GM12878 (cell line): Measurements from ENCODE around the gene PPIG. TPM values are rescaled to one million over a fixed set of nuclear protein-coding genes. Genes with fewer than 3 reads are reported as not detected.

Experiments
- BHLHE40 ChIP-seq, 2 experiments: fragments of 450-650 bp in 1 of 2; IDR thresholded peaks; 2 replicates each; pipeline ENCODE4 v1.6.1; 2011 to 2017; ENCODE audit warnings: low read depth in 2 of 2, borderline replicate concordance in 1 of 2, improper control_type of control experiment in 1 of 2, low read length in 1 of 2, mild to moderate bottlenecking in 1 of 2
- CREB1 ChIP-seq: IDR thresholded peaks from 2 replicates; pipeline ENCODE4 v1.6.1; 2012; ENCODE audit warnings: low read depth, mild to moderate bottlenecking, inconsistent platforms
- EGR1 ChIP-seq, 2 experiments: IDR thresholded peaks; 1 replicate in 1 of 2; 2 replicates in 1 of 2; pipeline ENCODE4 v1.6.1; 2011 to 2012; ENCODE audit warnings: low read depth in 2 of 2, low read length in 2 of 2, borderline replicate concordance in 1 of 2, mild to moderate bottlenecking in 1 of 2, moderate library complexity in 1 of 2
- ESRRA ChIP-seq: IDR thresholded peaks from 2 replicates; pipeline ENCODE4 v1.6.1; 2012; ENCODE audit warnings: mild to moderate bottlenecking, low read length, improper control_type of control experiment
- IRF4 ChIP-seq: IDR thresholded peaks from 2 replicates; pipeline ENCODE4 v1.6.1; 2011; ENCODE audit warnings: low read depth, low read length
- MEF2B ChIP-seq: fragments of 450-650 bp; IDR thresholded peaks from 2 replicates; pipeline ENCODE4 v1.6.1; 2018; ENCODE audit warnings: mild to moderate bottlenecking, moderate library complexity; ENCODE audit not compliant: partially characterized antibody, poor library complexity, severe bottlenecking
- NR2C1 ChIP-seq: fragments of 450-650 bp; IDR thresholded peaks from 2 replicates; pipeline ENCODE4 v1.6.1; 2017; ENCODE audit warnings: antibody characterized with exemption, mild to moderate bottlenecking, moderate library complexity
- POLR2AphosphoS5 ChIP-seq: IDR thresholded peaks from 2 replicates; pipeline ENCODE4 v1.6.1; 2011; ENCODE audit warnings: mild to moderate bottlenecking, low read length, inconsistent platforms
- POU2F2 ChIP-seq: IDR thresholded peaks from 3 replicates; pipeline ENCODE4 v1.6.1; 2011; ENCODE audit warnings: low read depth, mild to moderate bottlenecking, low read length, borderline replicate concordance
- RBBP5 ChIP-seq: fragments of 200-600 bp; sonication (generic); conservative IDR thresholded peaks from 2 replicates; pipeline ENCODE4 v1.6.1; 2016
- RELB ChIP-seq: fragments of 450-650 bp; IDR thresholded peaks from 2 replicates; pipeline ENCODE4 v1.6.1; 2017; ENCODE audit warnings: low read depth, mild to moderate bottlenecking, moderate library complexity
- RUNX3 ChIP-seq: IDR thresholded peaks from 2 replicates; pipeline ENCODE4 v1.6.1; 2012; ENCODE audit warnings: low read length, inconsistent platforms
- SIX5 ChIP-seq: IDR thresholded peaks from 2 replicates; pipeline ENCODE4 v1.6.1; 2011; ENCODE audit warnings: mild to moderate bottlenecking, low read depth, low read length, moderate library complexity; ENCODE audit not compliant: severe bottlenecking
- TCF3 ChIP-seq: IDR thresholded peaks from 2 replicates; pipeline ENCODE4 v1.6.1; 2012; ENCODE audit warnings: low read depth, mild to moderate bottlenecking, low read length, borderline replicate concordance; ENCODE audit not compliant: insufficient read depth
- YY1 ChIP-seq: IDR thresholded peaks from 2 replicates; pipeline ENCODE4 v1.6.1; 2011; ENCODE audit warnings: low read depth, mild to moderate bottlenecking, low read length
- ZNF687 ChIP-seq: fragments of 450-650 bp; IDR thresholded peaks from 2 replicates; pipeline ENCODE4 v1.6.1; 2017; ENCODE audit warnings: mild to moderate bottlenecking, moderate library complexity
- polyA plus RNA-seq, 11 experiments: library from polyadenylated mRNA; depleted of rRNA in 4 of 11; unstranded in 6 of 11; stranded (reverse) in 5 of 11; fragments of >200 nt; fragmentation: Nextera tagmentation in 4 of 11; fragmentation: Illumina TruSeq in 1 of 11; extraction: Ambion mirVana in 4 of 11; extraction: Trizol in 1 of 11; gene quantifications; 1 replicate in 1 of 11; 2 replicates in 10 of 11; pipeline versions ENCODE4 v1.2.1 to v1.2.3, GENCODE V29; 2011 to 2016; ENCODE audit warnings: inconsistent platforms in 2 of 11, missing spikeins in 2 of 11, low read depth in 1 of 11
- total RNA-seq, 4 experiments: library from RNA; depleted of rRNA in 3 of 4; stranded (reverse); fragments of >200 nt in 3 of 4; fragmentation: Illumina TruSeq in 1 of 4; extraction: Trizol in 1 of 4; gene quantifications; 2 replicates each; pipeline versions ENCODE4 v1.2.1 to v1.2.3, GENCODE V29; 2013 to 2021
- TF ChIP-seq, protein P1 (sequence below): fragments of 450-650 bp; IDR thresholded peaks from 2 replicates; pipeline ENCODE4 v1.6.1; 2017; ENCODE audit warnings: borderline replicate concordance
- TF ChIP-seq, protein P2 (sequence below): fragments of 450-650 bp; IDR thresholded peaks from 2 replicates; pipeline ENCODE4 v1.6.1; 2017; ENCODE audit warnings: mild to moderate bottlenecking, moderate library complexity

Gene PPIG
- total and polyA plus RNA-seq, 10 of the 15 experiments (the other 5 are each of a cell fraction or from before 2014, with no cell fraction given): 22.3 to 147 (median 95.2) TPM

- TF ChIP-seq, protein P1, sequence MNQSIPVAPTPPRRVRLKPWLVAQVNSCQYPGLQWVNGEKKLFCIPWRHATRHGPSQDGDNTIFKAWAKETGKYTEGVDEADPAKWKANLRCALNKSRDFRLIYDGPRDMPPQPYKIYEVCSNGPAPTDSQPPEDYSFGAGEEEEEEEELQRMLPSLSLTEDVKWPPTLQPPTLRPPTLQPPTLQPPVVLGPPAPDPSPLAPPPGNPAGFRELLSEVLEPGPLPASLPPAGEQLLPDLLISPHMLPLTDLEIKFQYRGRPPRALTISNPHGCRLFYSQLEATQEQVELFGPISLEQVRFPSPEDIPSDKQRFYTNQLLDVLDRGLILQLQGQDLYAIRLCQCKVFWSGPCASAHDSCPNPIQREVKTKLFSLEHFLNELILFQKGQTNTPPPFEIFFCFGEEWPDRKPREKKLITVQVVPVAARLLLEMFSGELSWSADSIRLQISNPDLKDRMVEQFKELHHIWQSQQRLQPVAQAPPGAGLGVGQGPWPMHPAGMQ: no peak
- no peak for TF ChIP-seq ZNF687
- TF ChIP-seq BHLHE40 (IDR thresholded peaks at IDR 0.05; ENCODE audit: borderline replicate concordance in 1 of 2, low read depth in 2 of 2, low read length in 1 of 2): peak; percentile 54; a peak in 2 of 4 replicates
- TF ChIP-seq RUNX3: peak; percentile 82
- peak; percentile 59; the same call in 1 of the 2 replicates for TF ChIP-seq POLR2AphosphoS5
- peak; percentile 97 for TF ChIP-seq YY1
- TF ChIP-seq, protein P2, sequence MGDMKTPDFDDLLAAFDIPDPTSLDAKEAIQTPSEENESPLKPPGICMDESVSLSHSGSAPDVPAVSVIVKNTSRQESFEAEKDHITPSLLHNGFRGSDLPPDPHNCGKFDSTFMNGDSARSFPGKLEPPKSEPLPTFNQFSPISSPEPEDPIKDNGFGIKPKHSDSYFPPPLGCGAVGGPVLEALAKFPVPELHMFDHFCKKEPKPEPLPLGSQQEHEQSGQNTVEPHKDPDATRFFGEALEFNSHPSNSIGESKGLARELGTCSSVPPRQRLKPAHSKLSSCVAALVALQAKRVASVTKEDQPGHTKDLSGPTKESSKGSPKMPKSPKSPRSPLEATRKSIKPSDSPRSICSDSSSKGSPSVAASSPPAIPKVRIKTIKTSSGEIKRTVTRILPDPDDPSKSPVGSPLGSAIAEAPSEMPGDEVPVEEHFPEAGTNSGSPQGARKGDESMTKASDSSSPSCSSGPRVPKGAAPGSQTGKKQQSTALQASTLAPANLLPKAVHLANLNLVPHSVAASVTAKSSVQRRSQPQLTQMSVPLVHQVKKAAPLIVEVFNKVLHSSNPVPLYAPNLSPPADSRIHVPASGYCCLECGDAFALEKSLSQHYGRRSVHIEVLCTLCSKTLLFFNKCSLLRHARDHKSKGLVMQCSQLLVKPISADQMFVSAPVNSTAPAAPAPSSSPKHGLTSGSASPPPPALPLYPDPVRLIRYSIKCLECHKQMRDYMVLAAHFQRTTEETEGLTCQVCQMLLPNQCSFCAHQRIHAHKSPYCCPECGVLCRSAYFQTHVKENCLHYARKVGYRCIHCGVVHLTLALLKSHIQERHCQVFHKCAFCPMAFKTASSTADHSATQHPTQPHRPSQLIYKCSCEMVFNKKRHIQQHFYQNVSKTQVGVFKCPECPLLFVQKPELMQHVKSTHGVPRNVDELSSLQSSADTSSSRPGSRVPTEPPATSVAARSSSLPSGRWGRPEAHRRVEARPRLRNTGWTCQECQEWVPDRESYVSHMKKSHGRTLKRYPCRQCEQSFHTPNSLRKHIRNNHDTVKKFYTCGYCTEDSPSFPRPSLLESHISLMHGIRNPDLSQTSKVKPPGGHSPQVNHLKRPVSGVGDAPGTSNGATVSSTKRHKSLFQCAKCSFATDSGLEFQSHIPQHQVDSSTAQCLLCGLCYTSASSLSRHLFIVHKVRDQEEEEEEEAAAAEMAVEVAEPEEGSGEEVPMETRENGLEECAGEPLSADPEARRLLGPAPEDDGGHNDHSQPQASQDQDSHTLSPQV: no peak
- TF ChIP-seq POU2F2: peak; percentile 76; the same call in 2 of the 3 replicates
- TF ChIP-seq CREB1: peak; percentile 97
- 0 out of 2 replicates have a peak, but pooled peaks have one; percentile 35 for TF ChIP-seq IRF4
- peak; percentile 90 for TF ChIP-seq NR2C1
- TF ChIP-seq RBBP5: no peak
- TF ChIP-seq MEF2B: peak; percentile 39
- TF ChIP-seq TCF3: 0 out of 2 replicates have a peak, but pooled peaks have one; percentile 35
- peak; percentile 47 to 86; a peak in 2 of 3 replicates for TF ChIP-seq EGR1 (IDR thresholded peaks at IDR 0.05; ENCODE audit: borderline replicate concordance in 1 of 2, low read depth in 2 of 2, low read length in 2 of 2)
- peak; percentile 82 for TF ChIP-seq ESRRA
- TF ChIP-seq RELB: peak; percentile 74
- peak; percentile 100 for TF ChIP-seq SIX5
These were observed 10.8 kb upstream of the PPIG start, which contains the start of gene FASTKD1 (continued) for GRCh38 chr2:169573160-169573973.
